ENCODE results near the gene FTCD. TPM values are rescaled to one million over a fixed set of nuclear protein-coding genes. Genes with fewer than 3 reads are reported as not detected.

FTCD gene
- total RNA-seq, 2 experiments from 2014 or later: 0.06 to 1.1 TPM

GRCh38 chr21:46189959-46190490 is 34.6 kb upstream of the FTCD start:
- Histone ChIP-seq H3K27ac (ENCODE audit: low read depth, low read length, poor library complexity, severe bottlenecking) (no peak overlapping the region), H3K9me2 (ENCODE audit: insufficient read depth, low read length) (no peaks in the 10 kb centered on the region), H2AFZ (ENCODE audit: low read length) (no peak overlapping the region), H3K4me3 (ENCODE audit: low read depth, low read length, poor library complexity, severe bottlenecking) (no peak overlapping the region), H3K79me2 (ENCODE audit: insufficient read depth, low read depth, low read length) (no peaks in the 10 kb centered on the region), H4K20me1 (ENCODE audit: insufficient read depth, low read length) (no peaks in the 10 kb centered on the region), H3K4me2 (ENCODE audit: low read length) (no peak overlapping the region), H3K9me3 (ENCODE audit: low read length) (no peaks in the 10 kb centered on the region), H3K4me1 (ENCODE audit: insufficient read depth, low read length, poor library complexity, severe bottlenecking) (peaks cover 6% of the 10 kb centered on the region), H3K36me3 (ENCODE audit: insufficient read depth, low read length) (peaks cover 28% of the 10 kb centered on the region)
- no peak for DNase-seq (ENCODE audit: low spot score)
- CTCF ChIA-PET (ENCODE audit: unreplicated experiment): interaction anchor here (0.6 kb wide), 1 partner anchor 881 kb away, joined by 3 read pairs; no protein-coding TSS in a partner anchor
- POLR2A ChIA-PET: no interaction called here
- BruUV-seq (replicated peaks): no TSS peak
- intact Hi-C loops (cut with micrococcal nuclease; ENCODE audit: unreplicated experiment): no loop called here
- TF ChIP-seq CTCF (conservative IDR thresholded peaks at IDR 0.05; ENCODE audit: low read length) (no peak), EZH2phosphoT487 (IDR thresholded peaks at IDR 0.05; ENCODE audit: borderline replicate concordance, low read depth, low read length) (no peak)

- POLR2A ChIA-PET: no interaction called here
These were observed 34.0 kb upstream of the FTCD start for GRCh38 chr21:46189213-46189958.

More at GRCh38 chr21:46189213-46189958, 34.0 kb upstream of the FTCD start:
- H3K4me2 ChIP-seq (ENCODE audit: low read length): no peak overlapping the region
- peaks cover 6% of the 10 kb centered on the region for H3K4me1 ChIP-seq (ENCODE audit: insufficient read depth, low read length, poor library complexity, severe bottlenecking)
- CTCF ChIA-PET (ENCODE audit: unreplicated experiment): no interaction called here
- no peak for TF ChIP-seq CTCF (conservative IDR thresholded peaks at IDR 0.05; ENCODE audit: low read length)
- TF ChIP-seq EZH2phosphoT487 (IDR thresholded peaks at IDR 0.05; ENCODE audit: borderline replicate concordance, low read depth, low read length): no peak
- H3K79me2 ChIP-seq (ENCODE audit: insufficient read depth, low read depth, low read length): no peaks in the 10 kb centered on the region
- BruUV-seq (replicated peaks): no TSS peak
- intact Hi-C loops (cut with micrococcal nuclease; ENCODE audit: unreplicated experiment): no loop called here
- no peaks in the 10 kb centered on the region for H3K9me2 ChIP-seq (ENCODE audit: insufficient read depth, low read length)
- no peak overlapping the region for H3K27ac ChIP-seq (ENCODE audit: low read depth, low read length, poor library complexity, severe bottlenecking)
- no peak for DNase-seq (ENCODE audit: low spot score)
- no peaks in the 10 kb centered on the region for H4K20me1 ChIP-seq (ENCODE audit: insufficient read depth, low read length)
- no peaks in the 10 kb centered on the region for H3K9me3 ChIP-seq (ENCODE audit: low read length)
- no peak overlapping the region for H3K4me3 ChIP-seq (ENCODE audit: low read depth, low read length, poor library complexity, severe bottlenecking)
- H2AFZ ChIP-seq (ENCODE audit: low read length): no peak overlapping the region
- peaks cover 22% of the 10 kb centered on the region for H3K36me3 ChIP-seq (ENCODE audit: insufficient read depth, low read length)
